T-helper 2 cell (primary cell): ENCODE measurements around the gene MAPK8IP3.

ENCODE experiments used
- DNase-seq, 5 experiments: peaks; one replicate each; pipeline versions ENCODE4 v3.0.0 to v3.0.0-alpha.2; 2012 to 2022

Gene MAPK8IP3

DNA sequence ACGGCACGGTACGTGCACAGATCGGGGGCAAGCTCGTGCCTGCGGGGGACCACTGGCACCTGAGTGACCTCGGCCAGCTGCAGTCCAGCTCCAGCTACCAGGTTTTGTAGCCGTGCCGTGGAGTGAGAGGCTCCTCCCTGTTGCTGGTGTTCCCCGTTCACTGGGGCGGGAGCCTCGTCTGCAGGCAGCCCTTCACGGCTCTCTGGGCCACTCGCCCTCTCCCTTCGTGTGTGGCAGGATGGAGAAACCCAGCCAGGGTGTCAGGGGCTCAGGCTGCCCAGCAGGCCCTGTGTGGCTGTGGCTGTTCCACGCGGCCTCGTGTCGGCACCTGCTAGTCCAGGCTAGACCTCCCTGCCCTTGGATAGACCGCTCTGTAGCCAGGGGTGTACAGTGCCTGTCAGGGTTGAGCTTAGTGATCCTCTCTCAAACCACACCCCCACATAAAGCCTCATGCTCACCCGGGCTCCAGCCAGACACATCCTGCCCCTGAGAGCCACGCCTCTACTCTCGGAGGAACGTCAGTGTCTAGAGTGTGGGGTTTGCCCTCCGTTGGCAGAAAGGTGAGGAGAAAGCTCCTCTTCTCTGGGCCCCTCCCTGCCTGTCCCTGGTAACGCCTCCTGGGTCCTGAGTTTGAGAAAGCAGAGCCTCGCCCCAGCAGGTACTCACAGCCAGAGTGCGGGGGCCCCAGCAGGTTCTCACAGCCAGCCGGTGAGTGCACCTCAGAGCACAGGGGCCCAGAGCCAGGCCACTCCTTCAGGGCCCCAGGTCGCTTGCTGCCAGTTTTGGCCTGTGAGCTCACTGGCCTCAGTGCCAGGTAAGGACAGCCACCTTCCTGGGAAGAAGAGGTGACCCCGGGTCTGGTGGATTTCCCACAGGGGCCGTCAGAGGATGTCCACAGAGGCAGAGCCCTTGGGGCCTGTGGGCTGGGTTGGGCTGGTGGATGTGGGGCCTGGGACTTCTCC lies 37.7 kb downstream of the MAPK8IP3 start:
- DNase-seq, result no peak

DNA sequence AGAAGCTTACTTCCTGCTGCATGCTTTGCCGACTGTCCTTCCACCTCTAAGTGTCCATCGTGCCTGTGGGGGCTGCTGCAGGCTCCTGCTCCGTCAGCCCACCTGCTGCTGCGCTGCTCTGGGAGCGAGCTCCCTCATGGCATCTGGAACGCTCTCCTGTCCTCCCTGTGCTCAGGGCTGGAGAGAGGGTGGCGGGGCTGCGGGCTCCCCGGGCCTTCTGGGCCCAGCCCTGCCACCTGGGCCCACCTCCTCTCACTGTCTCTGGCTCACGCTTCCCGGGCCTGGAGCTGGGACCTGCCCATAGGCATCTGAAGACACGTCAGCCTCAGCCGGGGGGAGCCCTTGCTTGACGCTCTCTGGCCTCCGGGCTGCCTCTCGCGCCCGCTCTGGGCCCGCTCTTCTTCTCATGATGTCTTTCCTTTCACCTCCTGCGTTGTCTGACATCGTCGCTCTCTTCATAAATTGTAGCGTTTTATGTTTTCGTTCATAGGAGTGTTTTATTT lies 38.4 kb downstream of the MAPK8IP3 start:
- DNase-seq, result no peak

DNA sequence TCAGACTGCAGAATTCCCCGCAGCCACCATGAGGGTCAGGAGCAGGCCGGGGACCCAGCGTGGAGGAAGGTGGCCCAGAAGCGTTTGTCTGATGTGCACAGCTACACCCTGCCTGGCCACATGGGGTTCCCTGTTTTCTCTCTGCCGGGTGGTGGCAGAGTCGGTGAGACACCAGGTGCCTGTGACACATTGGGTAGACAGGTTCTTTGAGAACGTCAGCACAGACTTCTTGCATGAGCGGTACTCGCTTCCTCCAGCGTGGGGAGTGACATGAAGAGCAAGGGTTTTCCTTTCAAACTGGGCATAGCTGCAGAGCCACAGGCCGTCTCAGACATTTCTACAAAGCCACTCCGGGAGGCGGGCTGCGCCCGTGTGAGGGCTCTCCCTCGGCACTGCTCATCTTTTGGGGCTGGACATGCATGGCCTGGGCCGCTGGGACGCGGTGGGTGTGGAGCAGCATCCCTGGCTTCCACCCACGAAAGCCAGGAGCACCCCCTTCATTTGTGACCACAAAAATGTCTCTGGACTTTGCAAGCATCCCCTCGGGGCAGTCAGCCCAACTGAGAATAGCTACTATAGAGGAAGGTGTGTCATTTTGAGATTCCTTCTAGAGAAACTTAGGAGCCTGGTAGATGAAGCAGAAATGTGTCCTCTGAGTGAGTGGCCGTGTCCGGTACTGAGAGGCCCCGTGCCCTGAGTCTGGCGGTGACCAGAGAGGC lies 39.3 kb downstream of the MAPK8IP3 start:
- no peak for DNase-seq

DNA sequence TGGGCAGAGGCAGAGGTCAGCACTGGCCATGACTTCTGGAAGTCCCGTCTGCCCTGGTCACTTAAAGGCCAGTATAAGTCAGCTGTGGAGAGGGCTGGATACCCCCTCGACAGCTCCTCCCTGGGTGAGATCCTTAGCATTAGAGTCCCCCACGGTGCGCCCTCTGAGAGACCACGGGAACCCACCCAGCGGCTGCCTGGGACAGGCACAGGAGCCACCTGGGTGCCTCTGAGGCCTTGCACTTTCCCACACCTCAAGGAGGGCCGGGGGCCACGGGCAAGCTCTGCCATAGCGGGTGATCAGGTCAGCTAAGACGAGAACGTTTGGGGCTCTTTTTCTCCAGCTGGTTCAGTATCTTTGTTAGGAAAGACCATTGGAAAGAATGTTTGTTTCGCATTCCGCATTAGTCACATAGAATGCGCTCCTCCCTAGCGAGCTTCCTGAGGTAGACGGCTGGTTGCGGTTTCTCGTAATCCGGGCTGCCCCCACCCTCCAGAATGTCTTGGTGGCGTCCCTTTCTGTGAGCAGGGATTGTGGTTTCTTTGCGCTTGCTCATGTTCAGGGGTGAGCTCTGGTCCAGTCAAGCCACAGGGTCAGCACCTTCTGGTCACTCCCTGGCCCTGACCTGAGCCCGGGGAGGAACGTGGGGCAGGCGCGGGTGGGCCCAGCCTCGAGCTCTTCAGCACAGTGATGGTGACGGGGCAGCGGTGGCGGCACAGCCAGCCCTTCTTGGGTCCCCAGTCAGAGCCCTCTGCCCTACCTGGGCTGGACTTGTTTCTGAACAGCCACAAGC lies 40.1 kb downstream of the MAPK8IP3 start:
- DNase-seq, result no peak

DNA sequence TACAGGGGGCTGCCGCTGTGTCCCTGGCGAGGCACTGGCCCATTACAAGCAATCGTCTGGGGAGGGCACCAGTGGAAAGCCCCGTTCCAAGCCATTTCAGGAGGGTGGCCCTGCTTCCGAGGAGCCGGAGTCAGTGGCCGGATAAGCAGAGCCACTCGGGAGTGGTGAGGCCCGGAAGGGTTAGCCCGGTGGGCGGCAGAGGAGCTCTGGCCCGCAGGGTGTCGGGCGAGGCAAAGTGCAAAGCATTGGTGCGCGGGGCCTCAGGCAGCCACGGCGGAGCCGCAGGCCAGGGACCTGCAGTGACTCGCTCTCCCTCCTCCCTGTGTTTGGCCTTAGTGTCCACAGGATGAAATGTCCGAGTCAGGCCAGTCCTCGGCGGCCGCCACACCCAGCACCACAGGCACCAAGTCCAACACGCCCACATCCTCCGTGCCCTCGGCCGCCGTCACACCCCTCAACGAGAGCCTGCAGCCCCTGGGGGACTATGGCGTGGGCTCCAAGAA lies 40.7 kb downstream of the MAPK8IP3 start:
- DNase-seq, result no peak

DNA sequence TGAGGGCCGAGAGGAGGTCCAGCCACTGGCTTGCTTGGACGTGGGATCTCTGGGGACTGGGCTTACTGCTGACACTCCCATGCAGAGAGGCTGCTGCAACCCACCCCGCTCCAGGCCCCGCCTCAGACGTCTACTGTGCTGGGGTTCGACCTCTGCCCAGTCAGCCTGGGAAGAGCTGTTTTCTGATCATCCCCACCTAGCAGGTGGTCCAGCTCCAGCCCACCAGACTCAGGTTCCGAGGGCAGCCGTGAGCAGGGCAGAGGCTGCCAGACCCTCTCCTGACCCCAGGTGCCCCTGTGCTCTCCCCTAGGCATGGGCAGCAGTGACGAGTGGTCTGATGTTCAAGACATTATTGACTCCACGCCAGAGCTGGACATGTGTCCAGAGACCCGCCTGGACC lies 41.9 kb downstream of the MAPK8IP3 start:
- DNase-seq, result no peak

DNA sequence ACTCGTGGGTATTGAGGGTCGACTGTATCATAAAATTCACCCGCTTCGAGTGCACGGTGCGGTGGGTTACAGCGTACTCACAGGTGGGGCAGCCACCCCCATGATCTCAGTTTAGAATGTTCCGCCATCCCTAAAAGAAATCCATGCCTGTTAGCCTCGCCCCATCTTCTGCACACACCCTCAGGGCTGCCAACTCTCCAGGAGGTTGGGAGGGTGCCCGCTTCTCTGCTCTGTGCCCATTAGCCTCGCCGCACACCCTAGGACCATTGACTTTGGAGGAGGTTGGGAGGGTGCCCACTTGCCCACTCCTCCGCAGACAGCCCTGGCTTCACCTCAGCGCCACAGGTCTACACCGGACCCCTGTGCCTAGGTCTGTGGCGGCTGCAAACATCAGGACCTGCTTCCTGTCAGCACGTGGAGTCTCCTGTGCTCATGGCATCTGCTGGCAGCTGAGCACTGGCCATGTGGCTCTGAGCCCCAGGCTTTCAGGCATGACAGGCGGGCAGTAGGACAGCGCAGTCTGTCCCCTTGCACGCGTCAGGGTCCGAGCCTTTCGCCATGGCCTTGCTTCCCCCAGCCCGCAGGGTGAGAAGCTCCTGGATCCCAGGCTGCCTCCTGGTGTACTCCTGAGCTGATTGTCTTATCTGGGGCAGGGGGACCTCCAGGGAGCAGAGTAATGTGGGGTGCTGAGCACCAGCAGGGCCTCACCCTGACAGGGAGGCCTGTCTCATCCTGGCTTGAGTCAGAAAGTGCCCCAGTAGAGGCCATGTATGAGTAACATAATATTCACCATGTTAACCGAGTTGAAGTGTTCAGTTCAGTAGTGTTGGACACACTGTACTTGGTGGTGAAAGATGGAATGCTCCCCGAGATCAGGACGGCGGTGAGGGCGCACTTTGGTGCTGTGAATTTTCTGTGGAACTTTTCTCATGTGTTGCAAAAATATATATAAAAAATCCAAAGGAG lies 43.4 kb downstream of the MAPK8IP3 start:
- no peak for DNase-seq

DNA sequence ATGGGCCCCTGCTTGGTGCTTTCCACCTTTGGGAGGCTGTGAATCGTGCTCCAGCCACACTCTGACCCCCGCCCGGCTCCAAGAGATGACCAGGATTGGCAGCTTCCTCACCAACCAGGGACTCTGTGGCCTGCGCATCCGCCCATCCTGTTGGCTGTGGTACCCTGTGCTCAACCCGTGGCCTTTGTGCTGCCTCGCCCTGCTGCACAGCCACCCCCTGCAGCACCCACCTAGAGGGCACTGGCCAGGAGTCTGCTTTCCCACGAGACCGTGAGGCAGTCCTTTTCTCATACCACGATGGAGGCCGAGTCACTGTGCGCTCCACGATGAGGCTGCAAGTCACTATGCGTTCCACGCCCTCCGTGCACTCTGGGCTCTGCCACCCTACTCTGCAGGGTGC lies 46.0 kb downstream of the MAPK8IP3 start:
- no peak for DNase-seq

DNA sequence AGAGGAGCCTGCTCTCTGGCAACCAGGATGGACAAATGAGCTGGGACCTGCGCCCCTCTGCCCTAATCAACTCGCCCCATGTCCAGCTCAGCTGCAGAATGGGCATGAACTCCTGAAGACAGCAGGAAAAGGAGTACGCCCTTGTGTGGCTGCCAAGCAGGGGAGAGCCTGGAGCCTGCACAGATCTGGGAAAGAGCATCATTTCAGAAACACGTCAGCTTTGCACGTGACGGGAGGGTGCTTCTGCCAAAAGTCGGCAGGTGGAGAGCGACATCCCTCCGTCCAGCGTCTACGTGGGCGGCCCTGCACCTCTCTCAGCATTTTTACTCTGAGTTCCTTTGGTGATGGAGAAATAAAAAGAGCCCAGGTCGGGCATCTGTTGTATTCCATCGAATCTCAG lies 46.9 kb downstream of the MAPK8IP3 start:
- DNase-seq, result no peak

DNA sequence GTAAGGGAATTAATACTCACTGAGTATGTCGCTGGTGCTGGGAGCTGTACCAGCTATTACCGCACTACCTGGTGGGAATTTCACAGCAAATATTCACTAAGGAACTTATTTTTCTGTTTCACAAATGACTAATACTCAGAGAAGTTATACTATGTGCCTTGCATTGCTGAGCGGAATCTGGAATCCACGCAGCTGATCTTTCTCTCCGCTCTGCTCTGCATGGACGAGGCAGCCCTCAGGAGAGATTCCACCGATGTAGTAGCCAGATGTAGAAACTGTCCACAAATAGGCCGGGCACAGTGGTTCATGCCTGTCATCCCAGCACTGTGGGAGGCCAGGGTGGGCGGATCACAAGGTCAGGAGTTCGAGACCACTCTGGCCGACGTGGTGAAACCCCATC lies 48.2 kb downstream of the MAPK8IP3 start:
- DNase-seq, result no peak

DNA sequence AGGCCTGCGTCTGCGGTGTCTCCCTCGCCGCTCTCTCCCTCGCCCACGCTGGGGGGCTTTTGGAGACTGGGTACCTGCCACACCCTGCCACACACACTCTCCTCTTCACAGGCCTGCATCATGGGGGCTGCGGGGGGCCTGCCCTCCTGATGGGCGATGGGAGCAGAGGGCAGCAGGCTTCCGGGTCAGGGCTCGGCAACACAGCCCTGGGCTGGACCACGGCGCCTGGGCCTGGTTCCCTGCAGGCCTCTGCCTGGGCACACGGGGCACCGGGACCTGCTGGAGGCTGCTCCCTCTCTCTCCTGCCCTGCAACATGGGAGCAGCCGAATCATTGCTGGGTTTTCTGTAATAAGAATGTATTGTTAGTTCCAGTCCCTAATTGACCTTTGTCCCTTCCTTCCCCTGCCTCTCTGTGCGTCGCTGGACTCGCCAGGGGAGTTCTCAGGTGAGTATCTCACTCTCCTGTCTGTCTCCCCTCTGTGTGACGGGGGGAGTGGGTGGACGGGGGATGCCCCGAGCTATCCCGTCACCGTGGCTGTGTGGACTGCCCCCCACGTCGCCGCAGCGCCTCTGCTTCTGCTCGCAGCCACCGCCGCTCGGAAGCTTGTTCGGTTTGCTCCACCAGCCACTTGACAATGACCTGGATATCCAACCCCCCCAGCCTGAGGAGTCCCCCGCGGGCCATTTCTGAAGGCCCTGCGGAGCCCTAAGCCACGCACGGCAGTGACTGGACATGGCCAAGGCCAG lies 51.9 kb downstream of the MAPK8IP3 start:
- DNase-seq, result no peak

DNA sequence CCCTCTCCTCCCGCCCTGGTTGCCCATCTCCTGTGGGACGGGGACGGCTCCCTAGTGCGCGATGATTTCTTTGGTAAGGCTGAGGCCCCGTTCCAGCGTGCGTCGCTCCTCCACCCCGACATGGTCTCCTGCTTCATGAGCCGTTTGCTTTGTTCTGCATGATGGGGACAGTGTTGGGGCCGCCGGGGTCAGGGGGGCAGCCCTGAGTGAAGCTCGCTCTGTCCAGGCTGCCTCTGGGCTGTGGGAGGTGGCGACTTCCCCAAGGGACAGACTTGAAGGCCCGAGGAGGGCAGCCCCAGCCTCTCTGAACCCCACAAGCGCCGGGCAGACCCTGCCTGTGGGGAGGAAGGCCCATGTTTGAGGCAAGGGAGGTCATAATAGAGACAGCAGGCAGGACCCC lies 52.9 kb downstream of the MAPK8IP3 start:
- DNase-seq, result no peak

DNA sequence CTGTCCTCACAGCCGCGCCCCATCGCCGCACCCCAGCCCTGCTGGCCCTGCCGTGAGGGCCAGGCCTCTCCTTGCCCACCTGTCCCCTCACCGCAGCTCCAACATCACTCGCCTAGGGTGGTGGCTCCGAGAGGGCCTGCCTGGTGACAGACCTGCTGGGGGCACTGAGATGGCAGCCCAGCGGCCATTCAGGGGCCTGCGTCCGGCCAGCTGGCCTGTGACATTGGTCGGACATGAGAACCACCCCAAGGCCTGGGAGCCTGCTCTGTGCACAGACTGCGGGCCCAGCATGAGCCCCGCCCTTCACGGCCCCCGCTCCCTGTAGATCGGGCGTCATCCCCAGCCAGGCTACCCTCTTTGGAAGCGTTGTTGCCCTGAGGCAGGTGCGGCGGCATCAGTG lies 53.5 kb downstream of the MAPK8IP3 start:
- DNase-seq, result no peak

DNA sequence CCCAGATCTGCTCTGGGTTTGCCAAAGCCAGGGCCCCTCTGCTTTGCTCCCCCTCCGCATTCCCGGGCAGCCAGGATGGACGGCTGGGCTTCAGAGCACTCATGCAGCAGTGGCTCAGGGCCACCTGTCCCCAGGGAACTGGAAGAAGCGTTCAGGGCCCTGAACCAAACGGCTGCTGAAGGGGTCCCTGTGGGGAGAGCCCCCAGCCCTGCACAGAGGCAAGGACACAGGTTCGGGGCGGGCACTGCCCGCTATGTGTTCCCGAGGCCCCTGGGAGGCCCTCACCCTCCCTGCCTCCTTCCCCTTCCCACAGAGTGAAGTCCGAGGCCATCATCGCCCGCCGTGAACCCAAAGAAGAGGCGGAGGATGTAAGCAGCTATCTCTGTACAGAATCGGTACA lies 54.9 kb downstream of the MAPK8IP3 start:
- DNase-seq, result no peak

DNA sequence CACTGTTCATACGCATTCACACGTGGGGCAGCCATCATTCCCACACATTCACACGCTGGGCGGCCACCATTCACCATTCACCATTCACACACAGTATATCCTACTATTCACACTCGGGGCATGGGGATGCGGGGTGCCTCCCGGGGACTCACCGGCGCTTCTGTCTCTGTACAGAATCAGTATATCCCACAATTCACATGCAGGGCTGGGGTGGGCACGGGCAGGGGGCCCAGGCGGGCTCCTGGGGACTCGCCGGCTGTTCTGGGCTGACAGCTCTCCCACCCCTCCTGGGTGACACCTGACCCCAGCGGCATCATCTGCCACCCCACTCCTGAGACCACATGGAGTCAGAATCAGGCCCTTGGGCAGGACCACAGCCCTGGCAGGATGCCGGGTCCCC lies 55.8 kb downstream of the MAPK8IP3 start:
- DNase-seq, result no peak

DNA sequence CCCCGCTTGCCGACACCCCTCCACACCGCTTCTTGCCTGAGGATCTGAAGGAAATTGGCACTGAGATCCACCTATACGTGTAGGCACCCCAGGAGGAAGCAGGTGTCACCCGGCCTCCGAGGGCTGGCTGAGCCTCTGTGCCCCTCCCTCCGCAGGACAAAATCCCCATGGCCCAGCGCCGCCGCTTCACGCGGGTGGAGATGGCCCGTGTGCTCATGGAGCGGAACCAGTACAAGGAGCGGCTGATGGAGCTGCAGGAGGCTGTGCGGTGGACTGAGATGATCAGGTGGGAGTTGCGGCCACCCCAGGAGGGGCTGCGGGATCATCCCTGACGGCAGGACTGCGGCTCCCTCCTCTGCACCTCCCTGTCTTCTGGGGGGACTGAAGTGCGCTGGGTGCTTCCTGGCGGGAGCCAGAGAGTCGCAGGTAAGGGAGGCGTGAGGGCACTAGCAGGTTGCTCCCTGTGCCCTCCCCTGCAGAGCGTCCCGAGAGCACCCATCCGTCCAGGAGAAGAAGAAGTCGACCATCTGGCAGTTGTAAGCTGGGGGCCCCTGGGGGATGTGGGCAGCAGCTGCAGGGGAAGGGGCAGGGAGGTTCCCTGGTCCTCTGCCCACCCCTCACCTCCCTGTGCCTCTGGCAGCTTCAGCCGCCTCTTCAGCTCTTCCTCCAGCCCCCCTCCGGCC lies 56.3 kb downstream of the MAPK8IP3 start:
- no peak for DNase-seq

DNA sequence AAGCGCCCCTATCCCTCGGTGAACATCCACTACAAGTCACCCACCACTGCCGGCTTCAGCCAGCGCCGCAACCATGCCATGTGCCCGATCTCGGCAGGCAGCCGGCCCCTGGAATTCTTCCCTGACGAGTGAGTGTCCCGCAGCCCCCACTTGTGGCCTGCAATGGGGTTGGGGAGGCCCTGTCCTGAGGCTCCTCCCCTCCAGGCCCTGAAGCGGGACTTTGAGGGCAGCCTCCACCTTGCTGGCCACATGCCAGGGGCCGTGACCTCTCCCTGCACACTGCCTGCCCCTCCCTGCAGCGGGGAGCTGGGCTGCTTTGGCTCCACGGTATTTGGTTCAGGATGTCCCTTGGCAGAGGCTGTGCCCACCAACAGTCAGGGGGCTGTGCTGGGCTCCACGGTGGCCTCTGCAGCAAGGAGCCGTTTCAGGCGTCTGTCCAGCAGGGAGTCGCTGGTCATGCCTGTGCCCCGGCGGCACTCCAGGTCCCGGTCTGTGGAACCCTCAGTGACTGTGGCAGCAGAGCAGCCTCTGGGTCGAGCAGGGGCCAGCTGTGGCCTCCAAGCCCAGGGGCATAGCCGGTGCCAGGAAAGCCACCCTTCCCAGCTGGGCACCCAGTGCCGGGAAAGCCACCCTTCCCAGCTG lies 57.0 kb downstream of the MAPK8IP3 start:
- DNase-seq, result no peak

DNA sequence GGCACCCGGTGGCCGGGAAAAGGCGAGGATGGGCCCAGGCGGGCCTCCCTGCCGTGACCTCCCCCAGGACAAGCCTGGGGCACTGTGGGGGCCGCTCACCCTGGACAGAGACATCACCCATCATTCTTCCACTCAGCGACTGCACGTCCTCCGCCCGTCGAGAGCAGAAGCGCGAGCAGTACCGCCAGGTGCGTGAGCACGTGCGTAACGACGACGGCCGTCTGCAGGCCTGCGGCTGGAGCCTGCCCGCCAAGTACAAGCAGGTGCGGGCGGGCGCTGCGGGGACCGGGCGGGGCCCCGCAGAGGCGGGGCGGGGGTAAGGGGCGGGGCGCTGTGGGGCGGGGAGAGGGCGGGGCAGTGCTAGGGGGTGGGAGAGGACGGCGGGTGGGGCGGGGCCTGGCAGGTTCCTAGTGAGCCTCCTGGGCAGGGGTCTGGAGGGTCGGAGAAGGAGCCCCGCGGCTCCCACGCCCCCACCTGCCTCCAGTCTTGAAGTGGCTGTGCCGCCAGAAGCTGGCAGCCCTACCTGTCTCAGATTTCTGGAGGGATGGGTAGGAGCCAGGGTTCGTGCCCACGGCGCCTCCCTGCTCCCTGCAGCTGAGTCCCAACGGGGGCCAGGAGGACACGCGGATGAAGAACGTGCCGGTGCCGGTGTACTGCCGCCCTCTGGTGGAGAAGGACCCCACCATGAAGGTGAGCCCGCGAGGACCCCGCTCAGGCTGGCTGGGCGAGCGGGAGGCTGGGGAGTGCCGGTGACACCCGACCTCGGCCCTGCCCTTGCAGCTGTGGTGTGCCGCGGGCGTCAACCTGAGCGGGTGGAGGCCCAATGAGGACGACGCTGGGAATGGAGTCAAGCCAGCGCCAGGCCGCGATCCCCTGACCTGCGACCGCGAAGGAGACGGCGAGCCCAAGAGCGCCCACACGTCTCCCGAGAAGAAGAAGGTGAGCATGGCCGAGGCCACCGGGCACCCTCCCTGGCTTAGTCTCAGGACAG lies 57.8 kb downstream of the MAPK8IP3 start:
- DNase-seq, result no peak
